ENCODE data around the gene RAB5A. TPM values are rescaled to one million over a fixed set of nuclear protein-coding genes. Genes with fewer than 3 reads are reported as not detected.

RAB5A gene
- total and polyA plus RNA-seq, 4 donors = 36.8 to 91.1 (median 48.2) TPM

DNA sequence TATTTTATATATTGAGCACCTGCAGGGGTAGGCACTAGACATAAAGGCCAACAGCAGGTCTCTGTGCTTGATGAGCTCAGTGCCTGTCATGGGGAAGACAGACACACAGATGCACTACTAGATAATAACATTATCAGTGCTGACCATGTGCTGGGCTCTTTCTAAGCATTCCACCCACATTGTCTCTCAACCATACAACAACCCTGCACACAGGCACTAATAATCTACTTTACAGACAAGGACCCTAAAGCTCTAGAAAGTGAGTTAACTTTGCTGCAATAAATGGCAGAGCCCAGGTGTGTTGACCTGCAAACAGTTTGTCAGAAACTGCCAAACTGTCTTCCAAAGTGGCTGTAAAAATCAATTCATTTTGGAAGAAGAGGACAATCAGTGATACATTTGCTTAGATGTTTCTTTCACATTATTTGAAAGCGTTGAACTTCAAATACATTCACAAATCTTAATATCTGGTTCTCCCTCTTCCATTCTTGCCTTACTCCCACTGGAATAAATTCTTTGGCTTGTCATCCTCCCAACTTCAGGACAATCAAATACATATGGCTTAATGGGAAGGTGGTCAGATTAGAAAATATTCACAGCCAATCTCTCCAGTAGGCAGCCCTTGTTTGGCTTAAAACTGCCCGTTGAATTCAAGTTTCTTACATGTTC lies 76.2 kb downstream of the RAB5A start:
- no peaks in the 10 kb centered on the region for H3K27me3 ChIP-seq (ENCODE audit: control insufficient read depth in 3 of 3, insufficient read depth in 3 of 3, low read length in 2 of 3)
- no peaks in the 10 kb centered on the region for H3K36me3 ChIP-seq (ENCODE audit: control insufficient read depth in 4 of 4, insufficient read depth in 4 of 4, low read length in 4 of 4)
- peaks cover 0 to 8% (median 2%) of the 10 kb centered on the region in 5 donors for H3K4me1 ChIP-seq (ENCODE audit: control insufficient read depth in 5 of 5, insufficient read depth in 5 of 5, low read length in 5 of 5)
- TF ChIP-seq, protein P1, sequence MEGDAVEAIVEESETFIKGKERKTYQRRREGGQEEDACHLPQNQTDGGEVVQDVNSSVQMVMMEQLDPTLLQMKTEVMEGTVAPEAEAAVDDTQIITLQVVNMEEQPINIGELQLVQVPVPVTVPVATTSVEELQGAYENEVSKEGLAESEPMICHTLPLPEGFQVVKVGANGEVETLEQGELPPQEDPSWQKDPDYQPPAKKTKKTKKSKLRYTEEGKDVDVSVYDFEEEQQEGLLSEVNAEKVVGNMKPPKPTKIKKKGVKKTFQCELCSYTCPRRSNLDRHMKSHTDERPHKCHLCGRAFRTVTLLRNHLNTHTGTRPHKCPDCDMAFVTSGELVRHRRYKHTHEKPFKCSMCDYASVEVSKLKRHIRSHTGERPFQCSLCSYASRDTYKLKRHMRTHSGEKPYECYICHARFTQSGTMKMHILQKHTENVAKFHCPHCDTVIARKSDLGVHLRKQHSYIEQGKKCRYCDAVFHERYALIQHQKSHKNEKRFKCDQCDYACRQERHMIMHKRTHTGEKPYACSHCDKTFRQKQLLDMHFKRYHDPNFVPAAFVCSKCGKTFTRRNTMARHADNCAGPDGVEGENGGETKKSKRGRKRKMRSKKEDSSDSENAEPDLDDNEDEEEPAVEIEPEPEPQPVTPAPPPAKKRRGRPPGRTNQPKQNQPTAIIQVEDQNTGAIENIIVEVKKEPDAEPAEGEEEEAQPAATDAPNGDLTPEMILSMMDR (IDR thresholded peaks at IDR 0.05; ENCODE audit: control extremely low read depth, extremely low read depth) = no peak
- no peaks in the 10 kb centered on the region for H3K9me3 ChIP-seq (ENCODE audit: control insufficient read depth in 4 of 4, insufficient read depth in 3 of 4, low read length in 3 of 4)
- H3K27ac ChIP-seq (ENCODE audit: low read depth in 1 of 2, low read length in 1 of 2) = no peak overlapping the region
- ATAC-seq (ENCODE audit: insufficient read depth, low FRiP score) (no peak), DNase-seq (no peak)
- H3K4me3 ChIP-seq = no peak overlapping the region
- 68% methylated on average over 2 of the region's 2 CpGs for WGBS, 2 donors
- H3K9ac ChIP-seq (ENCODE audit: insufficient read depth in 1 of 2, low read length in 2 of 2) = no peak overlapping the region

DNA sequence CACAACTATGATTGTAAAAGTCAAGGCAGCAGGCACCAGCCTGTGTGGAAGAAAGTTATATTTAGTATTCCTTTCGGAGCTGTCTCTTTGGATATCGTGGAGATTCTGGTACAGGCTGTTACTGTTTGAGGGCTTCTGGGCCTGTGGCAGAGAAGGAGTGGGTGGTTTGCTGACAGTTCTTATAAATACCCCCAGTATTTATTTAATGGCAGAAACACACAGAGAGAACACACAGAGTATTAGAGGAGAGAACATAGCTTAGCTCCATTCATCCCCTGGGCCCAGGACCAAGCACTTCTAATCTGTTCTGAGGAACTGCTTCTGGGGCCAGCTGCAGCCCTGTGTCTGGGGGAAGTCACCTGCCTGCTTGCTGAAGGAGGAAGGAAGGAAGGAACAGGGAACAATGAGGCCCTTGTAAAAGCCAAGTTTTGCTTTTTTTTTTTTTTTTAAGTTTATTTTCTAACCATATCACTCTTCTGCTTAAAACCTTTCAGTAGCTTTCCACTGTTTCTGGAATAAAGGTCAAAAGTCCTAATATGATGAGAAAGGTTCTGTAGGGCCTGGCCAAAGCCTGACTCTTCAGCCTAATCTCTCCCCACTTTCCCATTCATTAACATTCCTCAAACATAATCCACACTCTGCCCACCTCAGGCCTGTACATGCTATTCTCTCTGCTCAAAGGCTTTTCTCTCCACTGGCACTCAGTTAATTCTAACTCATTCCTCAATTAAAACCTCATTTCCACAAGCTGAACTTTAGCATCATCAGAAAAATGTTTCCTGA lies 76.9 kb downstream of the RAB5A start:
- TF ChIP-seq, protein P1 (IDR thresholded peaks at IDR 0.05; ENCODE audit: control extremely low read depth, extremely low read depth) = no peak
- no peaks in the 10 kb centered on the region for H3K36me3 ChIP-seq (ENCODE audit: control insufficient read depth in 4 of 4, insufficient read depth in 4 of 4, low read length in 4 of 4)
- peaks cover 0 to 8% (median 2%) of the 10 kb centered on the region in 5 donors for H3K4me1 ChIP-seq (ENCODE audit: control insufficient read depth in 5 of 5, insufficient read depth in 5 of 5, low read length in 5 of 5)
- 52 to 67% methylated on average over 2 of the region's 2 CpGs for WGBS, 2 donors
- H3K9me3 ChIP-seq (ENCODE audit: control insufficient read depth in 4 of 4, insufficient read depth in 3 of 4, low read length in 3 of 4) = no peaks in the 10 kb centered on the region
- no peaks in the 10 kb centered on the region for H3K27me3 ChIP-seq (ENCODE audit: control insufficient read depth in 3 of 3, insufficient read depth in 3 of 3, low read length in 2 of 3)
- no peak overlapping the region for H3K9ac ChIP-seq (ENCODE audit: insufficient read depth in 1 of 2, low read length in 2 of 2)
- ATAC-seq (ENCODE audit: insufficient read depth, low FRiP score) = peak; percentile 62
- peak; percentile 42 to 71 (median 47) for DNase-seq
- no peak overlapping the region for H3K4me3 ChIP-seq
- H3K27ac ChIP-seq (ENCODE audit: low read depth in 1 of 2, low read length in 1 of 2) = peak overlapping the region in 1 of 2 donors; percentile 40

DNA sequence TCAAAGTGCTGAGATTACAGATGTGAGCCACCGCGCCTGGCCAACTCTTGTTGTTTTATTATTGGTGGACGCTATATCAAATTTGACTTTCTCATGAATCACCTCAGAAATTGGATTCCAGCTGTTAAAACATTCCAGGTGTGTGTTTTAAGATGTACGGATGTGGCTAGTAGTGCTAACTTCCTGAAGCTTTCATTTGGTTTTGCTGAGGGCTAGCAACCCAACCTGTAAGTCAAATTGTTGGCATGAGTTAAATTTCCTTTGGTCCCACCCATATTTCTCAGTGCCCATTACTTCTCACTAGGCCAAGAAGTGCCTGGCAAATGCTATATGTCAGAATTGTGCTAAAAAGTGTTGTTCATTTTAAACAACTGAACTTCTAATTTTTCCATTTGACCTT lies 80.2 kb downstream of the RAB5A start:
- TF ChIP-seq, protein P1 (IDR thresholded peaks at IDR 0.05; ENCODE audit: control extremely low read depth, extremely low read depth) = no peak
- no peaks in the 10 kb centered on the region for H3K27me3 ChIP-seq (ENCODE audit: control insufficient read depth in 3 of 3, insufficient read depth in 3 of 3, low read length in 2 of 3)
- no peaks in the 10 kb centered on the region for H3K9me3 ChIP-seq (ENCODE audit: control insufficient read depth in 4 of 4, insufficient read depth in 3 of 4, low read length in 3 of 4)
- no peak overlapping the region for H3K27ac ChIP-seq (ENCODE audit: low read depth in 1 of 2, low read length in 1 of 2)
- WGBS, 2 donors = 79 to 87% methylated on average over 4 of the region's 4 CpGs
- H3K4me1 ChIP-seq (ENCODE audit: control insufficient read depth in 5 of 5, insufficient read depth in 5 of 5, low read length in 5 of 5) = peaks cover 0 to 8% (median 2%) of the 10 kb centered on the region in 5 donors
- ATAC-seq (ENCODE audit: insufficient read depth, low FRiP score) (no peak), DNase-seq (no peak)
- H3K9ac ChIP-seq (ENCODE audit: insufficient read depth in 1 of 2, low read length in 2 of 2) = no peak overlapping the region
- no peaks in the 10 kb centered on the region for H3K36me3 ChIP-seq (ENCODE audit: control insufficient read depth in 4 of 4, insufficient read depth in 4 of 4, low read length in 4 of 4)
- H3K4me3 ChIP-seq = no peak overlapping the region
